CD4-positive, alpha-beta memory T cell (primary cell): ENCODE data around the gene RBBP8. TPM values are rescaled to one million over a fixed set of nuclear protein-coding genes. Genes with fewer than 3 reads are reported as not detected.

Experiments used
- CTCF ChIA-PET: fragments of 350-600 bp; sonication (Branson Sonifier 250); formaldehyde crosslinking; loops from one replicate; lab custom pipeline; 2021; ENCODE audit warnings: inconsistent platforms; ENCODE audit not compliant: partially characterized antibody; lab: Charles Lee
- POLR2A ChIA-PET: fragments of 350-600 bp; sonication (Branson Sonifier 250); formaldehyde crosslinking; loops from one replicate; lab custom pipeline; 2021; ENCODE audit not compliant: partially characterized antibody; lab: Charles Lee
- DNase-seq, 5 donors: peaks; one replicate each; pipeline versions ENCODE4 v3.0.0 to v3.0.0-alpha.2; 2020 to 2022; ENCODE audit warnings: mixed read lengths in 1 of 5
- H3K27ac ChIP-seq: one replicate; pipeline ENCODE4 v1.7.0; 2013; ENCODE audit warnings: low read depth, low read length
- H3K27me3 ChIP-seq: 2 replicates; pipeline ENCODE4 v1.7.0; 2013; ENCODE audit warnings: mild to moderate bottlenecking, low read length, moderate library complexity; ENCODE audit not compliant: insufficient read depth
- H3K36me3 ChIP-seq: 2 replicates; pipeline ENCODE4 v1.7.0; 2013; ENCODE audit warnings: mild to moderate bottlenecking, low read length, moderate library complexity; ENCODE audit not compliant: insufficient read depth
- H3K4me1 ChIP-seq: 2 replicates; pipeline ENCODE4 v1.7.0; 2013; ENCODE audit warnings: mild to moderate bottlenecking, low read length, moderate library complexity; ENCODE audit not compliant: insufficient read depth
- H3K4me3 ChIP-seq, 2 donors: one replicate each; pipeline ENCODE4 v1.7.0; 2013; ENCODE audit warnings: low read length in 2 of 2, mild to moderate bottlenecking in 1 of 2
- H3K9me3 ChIP-seq, 2 donors: one replicate each; pipeline ENCODE4 v1.7.0; 2013; ENCODE audit warnings: low read length in 2 of 2, control low read depth in 1 of 2; ENCODE audit not compliant: control insufficient read depth in 1 of 2
- H3K27ac Mint-ChIP-seq, 7 donors: one replicate each; pipeline ENCODE4 v1.8.0; 2020 to 2021; ENCODE audit warnings: mixed read lengths in 7 of 7, mild to moderate bottlenecking in 6 of 7, inconsistent platforms in 3 of 7, moderate library complexity in 3 of 7
- H3K27me3 Mint-ChIP-seq, 2 donors: one replicate each; pipeline ENCODE4 v1.8.0; 2020 to 2021; ENCODE audit warnings: mixed read lengths in 2 of 2
- H3K36me3 Mint-ChIP-seq, 2 donors: one replicate each; pipeline ENCODE4 v1.8.0; 2020 to 2021; ENCODE audit warnings: mixed read lengths in 2 of 2, inconsistent platforms in 1 of 2, mild to moderate bottlenecking in 1 of 2
- H3K4me1 Mint-ChIP-seq, 4 donors: one replicate each; pipeline ENCODE4 v1.8.0; 2020 to 2021; ENCODE audit warnings: mixed read lengths in 4 of 4, mild to moderate bottlenecking in 1 of 4
- H3K4me3 Mint-ChIP-seq, 8 donors: one replicate each; pipeline ENCODE4 v1.8.0; 2020 to 2021; ENCODE audit warnings: mixed read lengths in 8 of 8, mild to moderate bottlenecking in 7 of 8, moderate library complexity in 6 of 8, inconsistent platforms in 3 of 8
- H3K9me3 Mint-ChIP-seq, 8 donors: one replicate each; pipeline ENCODE4 v1.8.0; 2020 to 2021; ENCODE audit warnings: mixed read lengths in 8 of 8, mild to moderate bottlenecking in 5 of 8, inconsistent platforms in 3 of 8, moderate library complexity in 1 of 8
- intact Hi-C: fragments of 100-400 bp; cut with micrococcal nuclease; formaldehyde crosslinking; loops from one replicate; pipeline ENCODE4 v1.15.1; 2023
- polyA plus RNA-seq, 2 donors: library from polyadenylated mRNA; unstranded; fragments of 300-500 nt; fragmentation: Illumina TruSeq; gene quantifications; one replicate each; pipeline ENCODE4 v1.2.3, GENCODE V29; 2021
- total RNA-seq, 2 experiments: library from RNA; stranded (reverse); gene quantifications; one replicate each; pipeline ENCODE4 v1.2.3, GENCODE V29; 2021

The RBBP8 gene
- total and polyA plus RNA-seq, 4 experiments from 2014 or later: 1.4 to 3.0 (median 2.5) TPM

GRCh38 chr18:22985250-22985649 lies 52.1 kb downstream of the RBBP8 start:
- Histone ChIP-seq H3K36me3 (no peaks in the 10 kb centered on the region), H3K27ac (no peak overlapping the region), H3K9me3 (no peaks in the 10 kb centered on the region), H3K4me1 (no peaks in the 10 kb centered on the region), H3K27me3 (no peaks in the 10 kb centered on the region), H3K4me3 (no peak overlapping the region)
- ChIA-PET CTCF (interaction anchor here (1.1 to 10.7 kb wide), 4 partner anchors 25 to 185 kb away, joined by 3 to 132 read pairs (median 22); partner anchors contain the start of gene RBBP8), POLR2A (no interaction called here)
- Mint-ChIP-seq H3K27ac (no peak overlapping the region), H3K9me3 (no peaks in the 10 kb centered on the region), H3K27me3 (no peaks in the 10 kb centered on the region), H3K4me1 (no peaks in the 10 kb centered on the region), H3K36me3 (no peaks in the 10 kb centered on the region), H3K4me3 (no peak overlapping the region)
- no peak for DNase-seq
- intact Hi-C loops: no loop called here

GRCh38 chr18:22987547-22988189 lies 54.5 kb downstream of the RBBP8 start:
- ChIA-PET CTCF (interaction anchor here (1.6 kb wide), 1 partner anchor 10 kb away, joined by 5 read pairs; no protein-coding TSS in a partner anchor), POLR2A (no interaction called here)
- no peaks in the 10 kb centered on the region for H3K4me1 ChIP-seq
- no peak overlapping the region for H3K27ac Mint-ChIP-seq
- H3K9me3 Mint-ChIP-seq: no peaks in the 10 kb centered on the region
- H3K4me3 Mint-ChIP-seq: no peak overlapping the region
- H3K9me3 ChIP-seq: no peaks in the 10 kb centered on the region
- DNase-seq: no peak
- no peaks in the 10 kb centered on the region for H3K36me3 Mint-ChIP-seq
- no peaks in the 10 kb centered on the region for H3K4me1 Mint-ChIP-seq
- H3K27ac ChIP-seq: no peak overlapping the region
- H3K27me3 ChIP-seq: no peaks in the 10 kb centered on the region
- no peaks in the 10 kb centered on the region for H3K36me3 ChIP-seq
- H3K27me3 Mint-ChIP-seq: no peaks in the 10 kb centered on the region
- no peak overlapping the region for H3K4me3 ChIP-seq
- intact Hi-C loops: no loop called here

- Histone ChIP-seq H3K27me3 (no peaks in the 10 kb centered on the region), H3K27ac (no peak overlapping the region), H3K4me3 (no peak overlapping the region), H3K36me3 (no peaks in the 10 kb centered on the region), H3K9me3 (no peaks in the 10 kb centered on the region), H3K4me1 (no peaks in the 10 kb centered on the region)
- Mint-ChIP-seq H3K27me3 (no peaks in the 10 kb centered on the region), H3K36me3 (no peaks in the 10 kb centered on the region), H3K4me1 (no peaks in the 10 kb centered on the region), H3K27ac (no peak overlapping the region), H3K9me3 (no peaks in the 10 kb centered on the region), H3K4me3 (no peak overlapping the region)
- ChIA-PET POLR2A (no interaction called here), CTCF (interaction anchor here (1.6 kb wide), 1 partner anchor 10 kb away, joined by 5 read pairs; no protein-coding TSS in a partner anchor)
- no peak for DNase-seq
- intact Hi-C loops: no loop called here
Measured at GRCh38 chr18:22988208-22988607, 55.1 kb downstream of the RBBP8 start.

GRCh38 chr18:22998344-22998743 lies 65.2 kb downstream of the RBBP8 start:
- peaks cover 0 to 4% of the 10 kb centered on the region in 2 donors for H3K36me3 Mint-ChIP-seq
- H3K9me3 ChIP-seq: no peaks in the 10 kb centered on the region
- ChIA-PET POLR2A (no interaction called here), CTCF (no interaction called here)
- no peaks in the 10 kb centered on the region for H3K4me1 ChIP-seq
- DNase-seq: no peak
- H3K27ac Mint-ChIP-seq: no peak overlapping the region
- H3K4me1 Mint-ChIP-seq: no peaks in the 10 kb centered on the region
- intact Hi-C loops: no loop called here
- H3K4me3 ChIP-seq: no peak overlapping the region
- no peaks in the 10 kb centered on the region for H3K36me3 ChIP-seq
- H3K4me3 Mint-ChIP-seq: no peak overlapping the region
- H3K27me3 ChIP-seq: no peaks in the 10 kb centered on the region
- no peaks in the 10 kb centered on the region for H3K9me3 Mint-ChIP-seq
- no peak overlapping the region for H3K27ac ChIP-seq
- H3K27me3 Mint-ChIP-seq: no peaks in the 10 kb centered on the region

GRCh38 chr18:22999212-22999611 lies 66.1 kb downstream of the RBBP8 start:
- POLR2A ChIA-PET: no interaction called here
- Histone ChIP-seq H3K9me3 (no peaks in the 10 kb centered on the region), H3K4me1 (no peaks in the 10 kb centered on the region), H3K36me3 (no peaks in the 10 kb centered on the region), H3K27me3 (no peaks in the 10 kb centered on the region), H3K27ac (no peak overlapping the region), H3K4me3 (no peak overlapping the region)
- H3K27ac Mint-ChIP-seq: peak overlapping the region in 1 of 7 donors; percentile 38
- H3K27me3 Mint-ChIP-seq: no peaks in the 10 kb centered on the region
- H3K36me3 Mint-ChIP-seq: peaks cover 0 to 4% of the 10 kb centered on the region in 2 donors
- no peak overlapping the region for H3K4me3 Mint-ChIP-seq
- H3K4me1 Mint-ChIP-seq: no peaks in the 10 kb centered on the region
- no peak for DNase-seq
- intact Hi-C loops: no loop called here
- CTCF ChIA-PET: no interaction called here
- H3K9me3 Mint-ChIP-seq: no peaks in the 10 kb centered on the region

- no peaks in the 10 kb centered on the region for H3K9me3 ChIP-seq
- no peak overlapping the region for H3K4me3 Mint-ChIP-seq
- no peaks in the 10 kb centered on the region for H3K4me1 ChIP-seq
- no peaks in the 10 kb centered on the region for H3K4me1 Mint-ChIP-seq
- no peaks in the 10 kb centered on the region for H3K27me3 ChIP-seq
- no peak overlapping the region for H3K27ac ChIP-seq
- ChIA-PET CTCF (no interaction called here), POLR2A (no interaction called here)
- H3K36me3 ChIP-seq: no peaks in the 10 kb centered on the region
- intact Hi-C loops: no loop called here
- H3K9me3 Mint-ChIP-seq: no peaks in the 10 kb centered on the region
- H3K36me3 Mint-ChIP-seq: peaks cover 0 to 4% of the 10 kb centered on the region in 2 donors
- H3K27me3 Mint-ChIP-seq: no peaks in the 10 kb centered on the region
- no peak overlapping the region for H3K4me3 ChIP-seq
- no peak overlapping the region for H3K27ac Mint-ChIP-seq
- DNase-seq: no peak
Measured at GRCh38 chr18:22999647-23000046, 66.5 kb downstream of the RBBP8 start.

GRCh38 chr18:23003289-23003688 lies 70.2 kb downstream of the RBBP8 start:
- Histone ChIP-seq H3K27me3 (no peaks in the 10 kb centered on the region), H3K4me3 (no peak overlapping the region), H3K4me1 (no peaks in the 10 kb centered on the region), H3K36me3 (no peaks in the 10 kb centered on the region), H3K9me3 (no peaks in the 10 kb centered on the region), H3K27ac (no peak overlapping the region)
- peaks cover 0 to 4% of the 10 kb centered on the region in 2 donors for H3K36me3 Mint-ChIP-seq
- intact Hi-C loops: no loop called here
- H3K4me1 Mint-ChIP-seq: no peaks in the 10 kb centered on the region
- H3K27me3 Mint-ChIP-seq: no peaks in the 10 kb centered on the region
- no peaks in the 10 kb centered on the region for H3K9me3 Mint-ChIP-seq
- CTCF ChIA-PET: interaction anchor here (1.1 to 1.5 kb wide), 2 partner anchors 20 to 74 kb away, joined by 3 read pairs; no protein-coding TSS in a partner anchor
- no peak overlapping the region for H3K4me3 Mint-ChIP-seq
- no peak overlapping the region for H3K27ac Mint-ChIP-seq
- no peak for DNase-seq
- POLR2A ChIA-PET: no interaction called here
